ENCODE results near the gene SLC26A1.

The SLC26A1 gene

DNA sequence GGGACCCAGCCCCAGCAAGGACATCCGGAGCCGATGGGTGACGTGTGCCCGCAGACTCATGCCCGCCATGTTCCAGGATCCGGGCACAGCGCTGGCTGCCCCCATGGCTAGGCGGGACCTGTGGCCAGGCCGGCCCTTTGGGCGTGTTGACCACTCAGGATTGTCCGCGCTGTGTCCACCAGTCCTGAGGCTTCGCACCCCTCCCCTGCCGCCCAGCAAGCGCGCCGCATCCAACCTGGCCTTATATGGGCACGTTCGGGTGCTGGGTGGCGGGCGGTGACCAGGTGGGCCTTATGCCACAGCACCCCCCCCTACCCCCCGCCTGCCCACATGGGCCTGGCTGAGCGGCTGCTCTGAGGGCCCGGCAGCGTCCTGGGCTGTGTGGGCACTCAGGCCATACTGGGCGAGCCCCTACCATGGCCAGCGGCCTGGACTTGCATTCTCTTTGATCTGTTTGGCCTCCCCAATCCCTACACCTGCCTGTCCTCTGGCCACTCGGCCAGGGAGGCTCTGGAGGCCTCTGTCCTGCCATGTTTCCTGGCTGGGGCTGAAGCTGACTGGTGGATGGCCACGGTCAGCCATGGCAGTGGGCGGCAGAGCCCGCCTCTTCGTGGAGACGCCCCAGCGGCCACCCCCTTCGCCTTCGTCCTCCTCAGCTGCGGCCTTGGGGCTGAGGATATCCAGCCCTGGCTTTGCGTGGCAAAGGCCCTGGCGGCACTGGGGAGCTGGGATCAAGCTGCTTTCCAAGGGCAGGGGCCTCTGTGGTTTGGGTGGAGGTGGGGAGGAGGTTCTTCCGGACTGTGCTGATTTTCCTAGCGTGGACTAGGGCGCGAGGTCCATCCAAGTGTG lies 20.2 kb upstream of the SLC26A1 start:
- in situ Hi-C loops (cut with MboI; ENCODE audit: low pct_unique_long_range_greater_than_20kb, low sequenced_read_pairs, unreplicated experiment), result no loop called here
- DNase-seq (ENCODE audit: low spot score), result no peak
- TF ChIP-seq, protein P1, sequence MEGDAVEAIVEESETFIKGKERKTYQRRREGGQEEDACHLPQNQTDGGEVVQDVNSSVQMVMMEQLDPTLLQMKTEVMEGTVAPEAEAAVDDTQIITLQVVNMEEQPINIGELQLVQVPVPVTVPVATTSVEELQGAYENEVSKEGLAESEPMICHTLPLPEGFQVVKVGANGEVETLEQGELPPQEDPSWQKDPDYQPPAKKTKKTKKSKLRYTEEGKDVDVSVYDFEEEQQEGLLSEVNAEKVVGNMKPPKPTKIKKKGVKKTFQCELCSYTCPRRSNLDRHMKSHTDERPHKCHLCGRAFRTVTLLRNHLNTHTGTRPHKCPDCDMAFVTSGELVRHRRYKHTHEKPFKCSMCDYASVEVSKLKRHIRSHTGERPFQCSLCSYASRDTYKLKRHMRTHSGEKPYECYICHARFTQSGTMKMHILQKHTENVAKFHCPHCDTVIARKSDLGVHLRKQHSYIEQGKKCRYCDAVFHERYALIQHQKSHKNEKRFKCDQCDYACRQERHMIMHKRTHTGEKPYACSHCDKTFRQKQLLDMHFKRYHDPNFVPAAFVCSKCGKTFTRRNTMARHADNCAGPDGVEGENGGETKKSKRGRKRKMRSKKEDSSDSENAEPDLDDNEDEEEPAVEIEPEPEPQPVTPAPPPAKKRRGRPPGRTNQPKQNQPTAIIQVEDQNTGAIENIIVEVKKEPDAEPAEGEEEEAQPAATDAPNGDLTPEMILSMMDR (IDR thresholded peaks at IDR 0.05; ENCODE audit: extremely low read depth, insufficient read depth, missing control alignments), result no peak

DNA sequence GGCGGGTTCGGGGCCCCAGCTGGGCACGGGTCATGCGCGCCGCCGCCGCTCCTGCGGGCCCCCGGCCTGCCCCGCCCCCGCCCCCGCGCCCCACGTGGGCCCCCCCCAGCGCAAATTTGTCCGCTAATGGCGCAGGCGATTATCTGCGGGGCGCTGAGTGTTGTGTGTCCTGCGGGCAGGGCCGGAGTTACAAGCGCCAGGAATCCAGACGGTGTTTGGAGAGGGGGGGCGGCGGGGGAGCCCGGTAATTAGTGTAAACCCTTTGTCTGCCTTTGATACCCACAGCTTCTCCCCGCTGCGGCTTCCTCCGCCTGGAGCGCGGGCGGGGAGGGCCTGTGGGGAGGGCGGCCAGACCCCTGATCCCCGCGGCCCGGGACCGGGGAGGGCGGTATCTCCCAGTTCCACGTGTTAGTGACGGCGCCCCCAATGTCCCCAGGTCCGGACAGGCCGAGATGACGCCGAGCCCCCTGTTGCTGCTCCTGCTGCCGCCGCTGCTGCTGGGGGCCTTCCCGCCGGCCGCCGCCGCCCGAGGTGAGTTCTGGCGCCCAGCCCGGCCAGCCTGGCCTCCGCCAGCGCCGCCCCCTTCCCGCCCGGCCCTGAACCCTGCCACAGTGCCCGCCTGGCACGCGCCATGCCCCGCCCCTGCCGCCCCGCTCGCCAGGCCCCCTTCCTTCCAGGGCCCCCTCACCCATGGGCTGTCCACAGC lies 19.0 kb upstream of the SLC26A1 start:
- no peak for DNase-seq (ENCODE audit: low spot score)
- in situ Hi-C loops (cut with MboI; ENCODE audit: low pct_unique_long_range_greater_than_20kb, low sequenced_read_pairs, unreplicated experiment), result no loop called here
- TF ChIP-seq, protein P1 (IDR thresholded peaks at IDR 0.05; ENCODE audit: extremely low read depth, insufficient read depth, missing control alignments), result no peak

DNA sequence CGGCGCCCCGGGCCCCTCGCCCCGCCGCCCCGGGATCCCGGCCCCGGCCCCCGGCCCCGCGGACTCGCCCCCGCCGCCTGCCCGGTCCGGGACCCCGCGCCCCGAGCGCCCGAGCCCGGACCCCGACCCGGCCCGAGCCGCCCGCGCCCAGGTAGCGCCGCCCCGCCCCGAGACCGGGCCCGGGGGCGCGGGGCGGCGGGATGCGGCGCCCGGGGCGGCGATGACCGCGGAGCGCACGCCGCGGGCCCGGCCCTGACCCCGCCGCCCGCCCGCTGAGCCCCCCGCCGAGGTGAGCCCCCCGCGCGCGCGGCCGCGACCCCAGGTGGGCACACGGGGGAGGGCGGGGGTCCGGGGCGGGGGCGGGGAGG lies 18.4 kb upstream of the SLC26A1 start:
- in situ Hi-C loops (cut with MboI; ENCODE audit: low pct_unique_long_range_greater_than_20kb, low sequenced_read_pairs, unreplicated experiment), result no loop called here
- no peak for DNase-seq (ENCODE audit: low spot score)
- TF ChIP-seq, protein P1 (IDR thresholded peaks at IDR 0.05; ENCODE audit: extremely low read depth, insufficient read depth, missing control alignments), result no peak

DNA sequence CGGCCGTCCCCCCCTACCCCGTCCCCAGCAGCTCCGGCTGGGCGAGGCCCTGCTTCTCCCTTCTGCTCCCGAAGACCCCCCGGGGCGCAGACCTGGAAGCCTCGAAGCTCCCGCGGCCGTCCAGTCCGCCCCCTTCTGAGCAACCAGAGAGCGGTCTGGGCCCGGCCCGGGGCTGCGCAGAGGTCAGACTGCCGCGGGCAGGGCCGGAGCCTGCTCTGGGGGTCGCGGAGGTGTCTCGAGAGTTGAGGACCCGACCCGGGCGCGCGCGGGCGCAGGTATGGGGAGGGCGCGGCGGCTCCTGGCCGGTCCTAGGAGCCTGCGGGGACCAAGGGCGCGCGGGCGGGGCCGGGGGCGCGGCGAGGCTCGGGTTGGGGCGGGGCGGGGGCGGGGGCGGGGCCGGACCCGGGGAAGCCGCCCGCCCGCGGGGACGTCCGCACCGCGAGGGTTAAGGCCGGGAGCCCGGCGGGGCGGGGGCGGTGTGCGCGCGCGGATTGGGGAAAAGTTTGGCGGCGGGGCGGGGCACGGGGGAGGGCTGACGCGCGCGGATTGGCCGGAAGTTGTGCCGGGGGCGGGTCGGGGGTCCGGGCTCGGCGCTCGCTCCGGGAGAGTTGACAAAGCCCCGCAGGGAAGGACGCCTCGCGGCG lies 17.9 kb upstream of the SLC26A1 start, which contains the start of gene FGFRL1:
FGFRL1 (plus strand) TSS at position 605 of the 644 bp plus-strand sequence. CDS start 860 bp downstream, outside the sequence.
- in situ Hi-C loops (cut with MboI; ENCODE audit: low pct_unique_long_range_greater_than_20kb, low sequenced_read_pairs, unreplicated experiment), result no loop called here
- peak; percentile 97 for DNase-seq (ENCODE audit: low spot score)
- TF ChIP-seq, protein P1 (IDR thresholded peaks at IDR 0.05; ENCODE audit: extremely low read depth, insufficient read depth, missing control alignments), result no peak

DNA sequence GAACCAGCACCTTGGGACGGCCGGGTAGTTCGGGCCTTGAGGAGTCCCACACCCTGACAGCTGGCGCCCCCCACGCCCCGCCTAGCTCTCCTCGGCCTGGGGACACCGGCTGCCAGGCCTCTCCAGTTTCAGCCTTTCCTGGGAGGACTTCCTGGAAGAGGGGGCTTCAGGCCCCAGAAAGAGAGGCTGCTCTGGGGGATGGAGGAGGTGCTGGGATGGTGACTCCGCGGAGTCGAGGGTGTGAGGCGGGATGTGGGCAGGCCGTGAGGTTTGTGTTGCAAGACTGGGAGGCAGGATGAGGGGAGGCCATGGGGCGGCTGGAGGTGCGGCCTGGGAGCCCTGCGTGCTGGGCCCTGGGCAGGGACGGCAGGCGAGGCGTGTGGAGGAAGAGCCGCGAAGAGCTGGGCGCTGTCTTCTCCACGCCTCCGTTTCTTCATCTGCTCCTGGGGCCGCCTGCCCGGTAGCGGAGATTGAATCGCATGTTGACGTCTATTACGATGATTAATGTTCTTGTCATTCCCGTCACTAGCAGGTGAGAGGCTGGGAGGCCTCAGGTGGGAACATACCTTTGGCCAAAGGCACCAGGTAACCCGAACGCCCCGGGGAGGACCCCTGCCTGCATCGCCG lies 17.3 kb upstream of the SLC26A1 start:
- TF ChIP-seq, protein P1 (IDR thresholded peaks at IDR 0.05; ENCODE audit: extremely low read depth, insufficient read depth, missing control alignments), result no peak
- DNase-seq (ENCODE audit: low spot score), result no peak
- in situ Hi-C loops (cut with MboI; ENCODE audit: low pct_unique_long_range_greater_than_20kb, low sequenced_read_pairs, unreplicated experiment), result no loop called here
